ENCODE data around the gene DKKL1. TPM values are rescaled to one million over a fixed set of nuclear protein-coding genes. Genes with fewer than 3 reads are reported as not detected.

The DKKL1 gene
- total RNA-seq, 1 experiment from 2014 or later, result 1.0 TPM

GRCh38 chr19:49382639-49383038, 19.0 kb downstream of the DKKL1 start:
- no TSS peak for BruUV-seq (replicated peaks)
- intact Hi-C loops (cut with micrococcal nuclease), result no loop called here
- Histone ChIP-seq H3K4me2 (ENCODE audit: low read length) (no peak overlapping the region), H3K4me3 (replicated peaks in 1 of 2; ENCODE audit: low read depth in 1 of 2, low read length in 2 of 2) (no peak overlapping the region), H3K79me2 (ENCODE audit: insufficient read depth, low read length) (no peaks in the 10 kb centered on the region), H3K9me2 (ENCODE audit: insufficient read depth) (no peaks in the 10 kb centered on the region), H3K36me3 (ENCODE audit: control insufficient read depth in 1 of 2, insufficient read depth in 2 of 2, low read length in 2 of 2) (no peaks in the 10 kb centered on the region), H3K9ac (ENCODE audit: low read length) (no peak overlapping the region), H3K27me3 (ENCODE audit: insufficient read depth, low read length) (no peaks in the 10 kb centered on the region), H3K4me1 (ENCODE audit: control insufficient read depth in 1 of 2, insufficient read depth in 2 of 2, low read length in 2 of 2) (no peaks in the 10 kb centered on the region), H4K20me1 (ENCODE audit: insufficient read depth) (no peaks in the 10 kb centered on the region), H3K9me3 (ENCODE audit: control insufficient read depth in 1 of 2, insufficient read depth in 1 of 2, low read depth in 1 of 2, low read length in 2 of 2) (peaks cover 6 to 7% of the 10 kb centered on the region in 2 experiments), H2AFZ (ENCODE audit: low read depth, low read length, poor library complexity, severe bottlenecking) (no peak overlapping the region), H3K27ac (ENCODE audit: low read depth, low read length) (no peak overlapping the region)
- DNase-seq (ENCODE audit: low read depth, low spot score) (no peak), ATAC-seq (no peak)
- ChIA-PET POLR2A (interaction anchor here (0.7 kb wide), 1 partner anchor 7 kb away, joined by 3 read pairs; no protein-coding TSS in a partner anchor), RAD21 (ENCODE audit: low non-redundant PET in 1 of 2, low total read pairs in 2 of 2, uncharacterized antibody in 2 of 2, unreplicated experiment in 2 of 2) (no interaction called here), CTCF (no interaction called here)
- TF ChIP-seq CTCF (IDR thresholded peaks at IDR 0.05 in 2 of 3, conservative IDR thresholded peaks at IDR 0.05 in 1 of 3; ENCODE audit: borderline replicate concordance in 1 of 3, insufficient read depth in 1 of 3, low read depth in 2 of 3, low read length in 2 of 3), result no peak

GRCh38 chr19:49383599-49383998, 19.9 kb downstream of the DKKL1 start:
- POLR2A ChIA-PET, result interaction anchor here (0.7 kb wide), 1 partner anchor 8 kb away, joined by 3 read pairs; no protein-coding TSS in a partner anchor
- no peak overlapping the region for H3K9ac ChIP-seq (ENCODE audit: low read length)
- intact Hi-C loops (cut with micrococcal nuclease), result no loop called here
- H3K9me2 ChIP-seq (ENCODE audit: insufficient read depth), result no peaks in the 10 kb centered on the region
- H3K79me2 ChIP-seq (ENCODE audit: insufficient read depth, low read length), result no peaks in the 10 kb centered on the region
- CTCF ChIA-PET, result interaction anchor here (1.5 kb wide), 1 partner anchor 20 kb away, joined by 3 read pairs; no protein-coding TSS in a partner anchor
- TF ChIP-seq RAD21 (IDR thresholded peaks at IDR 0.05; ENCODE audit: low read depth) (no peak), ELF1 (IDR thresholded peaks at IDR 0.05; ENCODE audit: borderline replicate concordance, low read depth) (no peak), ZFX (IDR thresholded peaks at IDR 0.05) (no peak), POLR2AphosphoS5 (IDR thresholded peaks at IDR 0.05; ENCODE audit: low read depth, low read length) (no peak), CTCF (IDR thresholded peaks at IDR 0.05 in 2 of 3, conservative IDR thresholded peaks at IDR 0.05 in 1 of 3; ENCODE audit: borderline replicate concordance in 1 of 3, insufficient read depth in 1 of 3, low read depth in 2 of 3, low read length in 2 of 3) (no peak), CBX3 (IDR thresholded peaks at IDR 0.05; ENCODE audit: low read depth) (no peak), MAX (IDR thresholded peaks at IDR 0.05) (no peak), SP1 (IDR thresholded peaks at IDR 0.05; ENCODE audit: low read depth) (no peak), SRF (IDR thresholded peaks at IDR 0.05; ENCODE audit: low read depth) (no peak), CEBPB (IDR thresholded peaks at IDR 0.05; ENCODE audit: low read depth) (no peak)
- RAD21 ChIA-PET (ENCODE audit: low non-redundant PET in 1 of 2, low total read pairs in 2 of 2, uncharacterized antibody in 2 of 2, unreplicated experiment in 2 of 2), result no interaction called here
- DNase-seq (ENCODE audit: low read depth, low spot score), result no peak
- no peaks in the 10 kb centered on the region for H3K27me3 ChIP-seq (ENCODE audit: insufficient read depth, low read length)
- H3K9me3 ChIP-seq (ENCODE audit: control insufficient read depth in 1 of 2, insufficient read depth in 1 of 2, low read depth in 1 of 2, low read length in 2 of 2), result peaks cover 6 to 7% of the 10 kb centered on the region in 2 experiments
- ATAC-seq, result no peak
- no TSS peak for BruUV-seq (replicated peaks)
- no peaks in the 10 kb centered on the region for H3K4me1 ChIP-seq (ENCODE audit: control insufficient read depth in 1 of 2, insufficient read depth in 2 of 2, low read length in 2 of 2)
- no peaks in the 10 kb centered on the region for H3K36me3 ChIP-seq (ENCODE audit: control insufficient read depth in 1 of 2, insufficient read depth in 2 of 2, low read length in 2 of 2)
- H3K4me3 ChIP-seq (replicated peaks in 1 of 2; ENCODE audit: low read depth in 1 of 2, low read length in 2 of 2), result no peak overlapping the region
- no peak overlapping the region for H2AFZ ChIP-seq (ENCODE audit: low read depth, low read length, poor library complexity, severe bottlenecking)
- no peaks in the 10 kb centered on the region for H4K20me1 ChIP-seq (ENCODE audit: insufficient read depth)
- no peak overlapping the region for H3K27ac ChIP-seq (ENCODE audit: low read depth, low read length)
- H3K4me2 ChIP-seq (ENCODE audit: low read length), result no peak overlapping the region
